OCI-LY3 (cell line): ENCODE data around the gene PYCR2.

Experiments
- H2AFZ ChIP-seq: fragments of 200-600, 300-600 bp; shearing (Covaris generic); 2 replicates; pipeline ENCODE4 v1.6.0; 2014; ENCODE audit warnings: antibody characterized with exemption, low read depth, low read length
- H3K27ac ChIP-seq: fragments of 200-600, 300-600 bp; sonication (generic); 2 replicates; pipeline ENCODE4 v1.5.1; 2014; ENCODE audit warnings: mild to moderate bottlenecking, low read length, moderate library complexity, mixed read lengths
- H3K27me3 ChIP-seq: fragments of 200-600, 300-600 bp; sonication (generic); 2 replicates; pipeline ENCODE4 v1.6.1; 2014; ENCODE audit warnings: low read depth, low read length, mixed read lengths
- H3K36me3 ChIP-seq: fragments of 200-600, 300-600 bp; sonication (generic); replicated peaks from 2 replicates; pipeline ENCODE3; 2014; ENCODE audit warnings: low read depth, low read length, mixed read lengths
- H3K4me1 ChIP-seq: fragments of 300-600, 200-600 bp; sonication (generic); 2 replicates; pipeline ENCODE4 v1.6.1; 2014; ENCODE audit warnings: low read length, mixed read lengths
- H3K4me2 ChIP-seq: fragments of 200-600, 300-600 bp; sonication (generic); 2 replicates; pipeline ENCODE4 v1.6.1; 2014; ENCODE audit warnings: low read length, mixed read lengths
- H3K4me3 ChIP-seq: fragments of 300-600, 200-600 bp; sonication (generic); 2 replicates; pipeline ENCODE4 v1.5.1; 2014; ENCODE audit warnings: antibody characterized with exemption, mild to moderate bottlenecking, low read length, moderate library complexity
- H3K79me2 ChIP-seq: fragments of 300-600, 200-600 bp; shearing (Covaris generic); 2 replicates; pipeline ENCODE4 v1.6.1; 2014; ENCODE audit warnings: mild to moderate bottlenecking, low read length, mixed read lengths
- H3K9ac ChIP-seq: fragments of 300-600, 200-600 bp; shearing (Covaris generic); 2 replicates; pipeline ENCODE4 v1.6.0; 2014; ENCODE audit warnings: mild to moderate bottlenecking, low read length, moderate library complexity
- H3K9me3 ChIP-seq: fragments of 200-600, 300-600 bp; shearing (Covaris generic); 2 replicates; pipeline ENCODE4 v1.6.1; 2014; ENCODE audit warnings: low read length, mixed read lengths; ENCODE audit not compliant: insufficient read depth
- H4K20me1 ChIP-seq: fragments of 200-600, 300-600 bp; sonication (generic); 2 replicates; pipeline ENCODE4 v1.6.1; 2016; ENCODE audit warnings: low read length, mixed read lengths; ENCODE audit not compliant: insufficient read depth
- EZH2phosphoT487 ChIP-seq: fragments of 200-600 bp; shearing (Covaris generic); IDR thresholded peaks from 2 replicates; pipeline ENCODE4 v1.6.1; 2018; ENCODE audit warnings: antibody characterized with exemption, mixed run types, low read depth
- TF ChIP-seq, protein P1 (sequence below): fragments of 200-600, 300-600 bp; sonication (generic); IDR thresholded peaks from 2 replicates; pipeline ENCODE4 v1.5.1; 2014; ENCODE audit warnings: antibody characterized with exemption, low read length, low read depth

Gene PYCR2

DNA sequence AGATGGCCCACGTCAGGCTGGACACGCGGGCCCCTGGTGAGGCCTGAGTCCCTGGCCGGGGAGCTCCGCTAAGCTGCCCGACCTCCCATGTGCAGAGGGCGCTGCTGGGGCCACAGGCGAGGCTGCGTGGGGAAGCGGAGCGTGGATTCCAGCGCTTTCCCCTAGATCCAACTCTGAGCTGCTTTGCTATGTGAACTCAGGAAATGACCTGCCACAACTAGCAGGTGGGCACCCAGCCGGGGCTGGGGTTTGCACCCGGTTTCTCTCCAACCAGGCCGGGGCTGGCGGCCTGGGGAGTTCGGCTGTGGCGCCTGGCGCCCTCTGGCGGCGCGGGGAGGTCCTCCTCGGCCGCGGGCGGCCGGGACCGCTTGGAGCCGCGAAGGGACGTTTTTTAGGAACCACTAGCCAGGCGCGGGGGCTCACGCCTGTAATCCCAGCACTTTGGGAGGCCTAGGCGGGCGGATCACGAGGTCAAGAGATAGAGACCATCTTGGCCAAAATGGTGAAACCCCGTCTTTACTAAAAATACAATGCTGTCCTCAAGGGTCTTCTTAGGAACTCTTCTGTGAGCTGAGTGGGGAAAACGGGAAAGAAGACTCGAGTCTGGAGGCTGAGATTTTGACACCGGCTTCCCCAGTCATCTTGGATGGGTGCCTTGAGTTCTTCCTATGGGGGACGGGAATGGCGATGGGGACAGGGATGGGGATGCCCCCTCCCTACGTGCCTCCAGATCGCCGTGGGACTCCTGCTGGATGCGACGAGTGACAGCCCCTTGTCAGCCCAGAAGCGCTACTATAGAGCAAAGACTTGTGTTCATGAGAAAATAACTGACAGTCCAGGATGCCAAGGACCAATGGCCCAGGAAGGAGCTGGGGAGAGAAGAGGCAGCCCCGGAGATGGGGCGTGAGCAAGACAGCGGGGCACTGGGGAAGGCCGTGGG, 12.6 kb downstream of the PYCR2 start:
- Histone ChIP-seq H2AFZ (peak overlapping the region; percentile 89), H3K4me3 (peak overlapping the region; percentile 75), H3K27me3 (no peaks in the 10 kb centered on the region), H3K79me2 (no peaks in the 10 kb centered on the region), H3K27ac (0 out of 2 replicates have a peak overlapping the region, but pooled peaks have one; percentile 3), H4K20me1 (no peaks in the 10 kb centered on the region), H3K4me1 (peaks cover 24% of the 10 kb centered on the region), H3K9ac (peak overlapping the region; percentile 66), H3K9me3 (no peaks in the 10 kb centered on the region), H3K4me2 (peak overlapping the region; percentile 90), H3K36me3 (no peaks in the 10 kb centered on the region)
- TF ChIP-seq, protein P1, sequence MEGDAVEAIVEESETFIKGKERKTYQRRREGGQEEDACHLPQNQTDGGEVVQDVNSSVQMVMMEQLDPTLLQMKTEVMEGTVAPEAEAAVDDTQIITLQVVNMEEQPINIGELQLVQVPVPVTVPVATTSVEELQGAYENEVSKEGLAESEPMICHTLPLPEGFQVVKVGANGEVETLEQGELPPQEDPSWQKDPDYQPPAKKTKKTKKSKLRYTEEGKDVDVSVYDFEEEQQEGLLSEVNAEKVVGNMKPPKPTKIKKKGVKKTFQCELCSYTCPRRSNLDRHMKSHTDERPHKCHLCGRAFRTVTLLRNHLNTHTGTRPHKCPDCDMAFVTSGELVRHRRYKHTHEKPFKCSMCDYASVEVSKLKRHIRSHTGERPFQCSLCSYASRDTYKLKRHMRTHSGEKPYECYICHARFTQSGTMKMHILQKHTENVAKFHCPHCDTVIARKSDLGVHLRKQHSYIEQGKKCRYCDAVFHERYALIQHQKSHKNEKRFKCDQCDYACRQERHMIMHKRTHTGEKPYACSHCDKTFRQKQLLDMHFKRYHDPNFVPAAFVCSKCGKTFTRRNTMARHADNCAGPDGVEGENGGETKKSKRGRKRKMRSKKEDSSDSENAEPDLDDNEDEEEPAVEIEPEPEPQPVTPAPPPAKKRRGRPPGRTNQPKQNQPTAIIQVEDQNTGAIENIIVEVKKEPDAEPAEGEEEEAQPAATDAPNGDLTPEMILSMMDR: peak; percentile 99
- TF ChIP-seq EZH2phosphoT487: no peak

DNA sequence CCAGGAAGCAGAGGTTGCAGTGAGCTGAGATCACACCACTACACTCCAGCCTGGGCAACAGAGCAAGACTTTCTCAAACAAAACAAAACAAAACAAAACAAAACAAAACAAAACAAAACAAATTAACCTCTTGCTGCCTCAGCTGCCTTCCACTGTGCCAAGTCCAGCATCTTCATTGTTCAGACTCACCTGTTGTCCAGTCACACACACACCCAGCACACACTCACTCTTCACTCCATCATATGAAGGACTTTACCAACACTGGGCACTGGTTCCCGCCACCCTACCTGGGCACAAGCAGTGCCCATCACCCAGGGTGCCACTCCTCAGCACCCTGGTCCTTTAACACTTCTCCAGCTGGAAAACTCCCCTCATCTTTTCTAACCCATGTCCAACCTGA, 14.6 kb downstream of the PYCR2 start:
- no peaks in the 10 kb centered on the region for H4K20me1 ChIP-seq
- no peak overlapping the region for H3K9ac ChIP-seq
- no peak overlapping the region for H2AFZ ChIP-seq
- H3K27ac ChIP-seq: no peak overlapping the region
- TF ChIP-seq, protein P1: no peak
- no peak for TF ChIP-seq EZH2phosphoT487
- no peaks in the 10 kb centered on the region for H3K27me3 ChIP-seq
- no peaks in the 10 kb centered on the region for H3K36me3 ChIP-seq
- H3K4me2 ChIP-seq: no peak overlapping the region
- no peaks in the 10 kb centered on the region for H3K9me3 ChIP-seq
- no peaks in the 10 kb centered on the region for H3K79me2 ChIP-seq
- peaks cover 24% of the 10 kb centered on the region for H3K4me1 ChIP-seq
- no peak overlapping the region for H3K4me3 ChIP-seq

GRCh38 chr1:225908773-225909172, 15.3 kb downstream of the PYCR2 start:
- TF ChIP-seq, protein P1: no peak
- TF ChIP-seq EZH2phosphoT487: no peak
- Histone ChIP-seq H3K36me3 (no peaks in the 10 kb centered on the region), H3K27me3 (no peaks in the 10 kb centered on the region), H3K27ac (no peak overlapping the region), H3K4me2 (no peak overlapping the region), H3K9me3 (no peaks in the 10 kb centered on the region), H4K20me1 (no peaks in the 10 kb centered on the region), H2AFZ (no peak overlapping the region), H3K4me1 (peaks cover 24% of the 10 kb centered on the region), H3K9ac (no peak overlapping the region), H3K79me2 (no peaks in the 10 kb centered on the region), H3K4me3 (no peak overlapping the region)

DNA sequence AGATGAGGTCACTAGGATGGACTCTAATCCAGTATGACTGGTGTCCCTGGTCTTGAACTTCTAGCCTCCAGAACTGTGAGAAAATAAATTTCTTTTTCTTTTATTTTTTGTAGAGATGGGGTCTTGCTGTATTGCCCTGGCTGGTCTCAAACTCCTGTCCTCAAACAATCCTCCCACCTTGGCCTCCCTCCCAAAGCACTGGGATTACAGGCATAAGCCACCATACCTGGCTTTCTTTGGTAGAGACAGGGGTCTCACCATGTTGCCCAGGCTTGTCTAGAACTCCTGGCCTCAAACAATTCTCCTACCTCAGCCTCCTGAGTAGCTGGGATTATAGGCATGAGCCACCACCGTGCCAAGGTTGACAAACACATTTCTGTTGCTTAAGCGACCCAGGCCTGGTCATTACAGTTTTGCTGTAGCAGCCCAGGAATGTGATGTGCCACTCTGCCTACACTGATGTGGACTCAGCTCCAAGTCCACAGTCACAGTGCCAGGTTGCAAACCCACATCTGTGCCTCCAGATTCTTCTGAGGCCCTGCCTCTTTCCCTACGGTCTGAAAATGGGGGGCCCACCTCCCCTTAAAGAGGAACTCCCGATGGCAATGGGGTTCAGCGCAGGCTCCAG, 15.9 kb downstream of the PYCR2 start:
- Histone ChIP-seq H4K20me1 (no peaks in the 10 kb centered on the region), H2AFZ (no peak overlapping the region), H3K27ac (no peak overlapping the region), H3K36me3 (no peaks in the 10 kb centered on the region), H3K27me3 (no peaks in the 10 kb centered on the region), H3K9me3 (no peaks in the 10 kb centered on the region), H3K4me1 (peaks cover 24% of the 10 kb centered on the region), H3K9ac (no peak overlapping the region), H3K4me3 (no peak overlapping the region), H3K4me2 (no peak overlapping the region), H3K79me2 (no peaks in the 10 kb centered on the region)
- TF ChIP-seq, protein P1: no peak
- no peak for TF ChIP-seq EZH2phosphoT487
